HepG2 (cell line): ENCODE results near the gene ZSCAN31. TPM values are rescaled to one million over a fixed set of nuclear protein-coding genes. Genes with fewer than 3 reads are reported as not detected.

ENCODE experiments used
- AGO1 ChIP-seq: fragments of 200-400 bp; formaldehyde crosslinking; IDR thresholded peaks from 2 replicates; pipeline ENCODE4 v1.6.1; 2017; ENCODE audit warnings: mild to moderate bottlenecking, low read depth, low read length, moderate library complexity; ENCODE audit not compliant: poor library complexity, severe bottlenecking
- ARHGAP35 ChIP-seq: sonication (generic); formaldehyde crosslinking; IDR thresholded peaks from 2 replicates; pipeline ENCODE4 v1.9.0; 2022; ENCODE audit warnings: mild to moderate bottlenecking, inconsistent platforms, moderate library complexity, missing genetic modification reagents, borderline replicate concordance
- ARNT2 ChIP-seq: sonication (generic); formaldehyde crosslinking; IDR thresholded peaks from 2 replicates; pipeline ENCODE4 v1.8.0; 2022; ENCODE audit warnings: mild to moderate bottlenecking, low read depth, missing genetic modification reagents, moderate library complexity
- CBX5 ChIP-seq: sonication (generic); formaldehyde crosslinking; IDR thresholded peaks from 2 replicates; pipeline ENCODE4 v1.4.0; 2020; ENCODE audit warnings: missing genetic modification reagents, borderline replicate concordance
- CENPT ChIP-seq: sonication (generic); formaldehyde crosslinking; IDR thresholded peaks from 2 replicates; pipeline ENCODE4 v1.8.0; 2022; ENCODE audit warnings: low read depth, mild to moderate bottlenecking, moderate library complexity, missing genetic modification reagents
- DDIT3 ChIP-seq: sonication (generic); formaldehyde crosslinking; IDR thresholded peaks from 2 replicates; pipeline ENCODE4 v1.4.0; 2020; ENCODE audit warnings: mild to moderate bottlenecking, missing genetic modification reagents
- FOXA3 ChIP-seq: IDR thresholded peaks from 2 replicates; pipeline ENCODE4 v1.6.1; 2016; ENCODE audit warnings: missing genetic modification reagents, missing compliant biosample characterization
- HNF4G ChIP-seq, 2 experiments: sonication (generic) in 1 of 2; formaldehyde crosslinking in 1 of 2; IDR thresholded peaks; 2 replicates each; pipeline versions ENCODE4 v1.4.0 to v1.6.1; 2011 to 2020; ENCODE audit warnings: borderline replicate concordance in 2 of 2, low read depth in 2 of 2, mild to moderate bottlenecking in 2 of 2, low read length in 1 of 2, missing genetic modification reagents in 1 of 2, moderate library complexity in 1 of 2
- KDM5B ChIP-seq: sonication (generic); formaldehyde crosslinking; IDR thresholded peaks from 2 replicates; pipeline ENCODE4 v1.4.0; 2020; ENCODE audit warnings: missing genetic modification reagents, mild to moderate bottlenecking, borderline replicate concordance
- NR2F1 ChIP-seq, 2 experiments: fragments of 450-650 bp in 1 of 2; formaldehyde crosslinking in 1 of 2; IDR thresholded peaks; 2 replicates each; pipeline versions ENCODE4 v1.5.0 to v1.6.1; 2016 to 2020; ENCODE audit warnings: mild to moderate bottlenecking in 1 of 2, missing compliant biosample characterization in 1 of 2, missing genetic modification reagents in 1 of 2, moderate library complexity in 1 of 2
- RXRB ChIP-seq: IDR thresholded peaks from 2 replicates; pipeline ENCODE4 v1.6.1; 2016; ENCODE audit warnings: borderline replicate concordance, missing genetic modification reagents, missing compliant biosample characterization
- SP140L ChIP-seq: sonication (generic); formaldehyde crosslinking; IDR thresholded peaks from 2 replicates; pipeline ENCODE4 v1.4.0; 2020; ENCODE audit warnings: missing genetic modification reagents, borderline replicate concordance
- TRAFD1 ChIP-seq: sonication (generic); formaldehyde crosslinking; IDR thresholded peaks from 2 replicates; pipeline ENCODE4 v1.5.1; 2020; ENCODE audit warnings: missing genetic modification reagents, mild to moderate bottlenecking, borderline replicate concordance
- YEATS2 ChIP-seq: sonication (generic); formaldehyde crosslinking; IDR thresholded peaks from 2 replicates; pipeline ENCODE4 v1.4.0; 2020; ENCODE audit warnings: missing genetic modification reagents, borderline replicate concordance
- ZFP82 ChIP-seq: sonication (generic); formaldehyde crosslinking; IDR thresholded peaks from 2 replicates; pipeline ENCODE4 v1.5.1; 2020; ENCODE audit warnings: mild to moderate bottlenecking, missing genetic modification reagents, borderline replicate concordance
- ZNF407 ChIP-seq: sonication (generic); formaldehyde crosslinking; IDR thresholded peaks from one replicate; pipeline ENCODE4 v1.5.1; 2020; ENCODE audit warnings: mild to moderate bottlenecking, missing genetic modification reagents; ENCODE audit errors: not compliant biosample characterization
- ZNF530 ChIP-seq: sonication (generic); formaldehyde crosslinking; IDR thresholded peaks from 2 replicates; pipeline ENCODE4 v1.5.0; 2020; ENCODE audit warnings: low read depth, mild to moderate bottlenecking, missing genetic modification reagents
- polyA plus RNA-seq, 8 experiments: library from polyadenylated mRNA; depleted of rRNA in 3 of 8; stranded (reverse) in 7 of 8; unstranded in 1 of 8; fragments of >200 nt; fragmentation: Illumina TruSeq in 4 of 8; extraction: Trizol in 4 of 8; gene quantifications; 2 replicates each; pipeline versions ENCODE4 v1.2.1 to v1.2.3, GENCODE V29; 2011 to 2016; ENCODE audit warnings: low read depth in 4 of 8, missing spikeins in 1 of 8, mixed read lengths in 1 of 8; ENCODE audit not compliant: insufficient read depth in 1 of 8
- total RNA-seq, 5 experiments: library from RNA; depleted of rRNA; stranded (reverse); fragments of >200 nt; fragmentation: Illumina TruSeq; extraction: Trizol; gene quantifications; 2 replicates each; pipeline ENCODE4 v1.2.3, GENCODE V29; 2016; ENCODE audit warnings: low read depth in 1 of 5

Gene ZSCAN31
- total and polyA plus RNA-seq, 2 of the 13 experiments (the other 11 are each of a cell fraction or from before 2014, with no cell fraction given) = 5.3 to 6.2 TPM

- TF ChIP-seq ZNF407 (CRISPR knock-in tag) (no peak), ARNT2 (no peak), HNF4G (IDR thresholded peaks at IDR 0.05; ENCODE audit: borderline replicate concordance, low read depth, low read length) (no peak), HNF4G (CRISPR knock-in tag; IDR thresholded peaks at IDR 0.05; ENCODE audit: borderline replicate concordance, low read depth) (peak; percentile 59), CBX5 (CRISPR knock-in tag) (peak; percentile 85; the same call in 1 of the 2 replicates), FOXA3 (CRISPR knock-in tag) (peak; percentile 15), YEATS2 (CRISPR knock-in tag) (peak; percentile 90; the same call in 1 of the 2 replicates), ARHGAP35 (no peak; the same call in 1 of the 2 replicates), RXRB (CRISPR knock-in tag) (peak; percentile 81), KDM5B (CRISPR knock-in tag) (peak; percentile 90), ZNF530 (CRISPR knock-in tag) (0 out of 2 replicates have a peak, but pooled peaks have one; percentile 52), ZFP82 (CRISPR knock-in tag) (no peak), TRAFD1 (CRISPR knock-in tag) (no peak), SP140L (CRISPR knock-in tag) (no peak), NR2F1 (CRISPR knock-in tag; IDR thresholded peaks at IDR 0.05) (0 out of 4 replicates have a peak, but pooled peaks of 1 of the 2 experiments have one; percentile 33), AGO1 (no peak), CENPT (CRISPR knock-in tag) (no peak), DDIT3 (CRISPR knock-in tag) (no peak)
Observed at GRCh38 chr6:28349892-28350737, 14.2 kb upstream of the ZSCAN31 start, which contains the start of gene ZKSCAN3 (continued).
